Heart left ventricle (tissue), 16 donors: ENCODE results near the gene ERBB2. TPM values are rescaled to one million over a fixed set of nuclear protein-coding genes. Genes with fewer than 3 reads are reported as not detected.

ENCODE experiments used
- ATAC-seq, 4 donors: fragments of 200-7000 bp; cut with Tn5 transposase; one replicate each; pipeline ENCODE4 v1.9.1; 2020 to 2022; ENCODE audit warnings: moderate library complexity in 4 of 4, mild to moderate bottlenecking in 3 of 4, moderate number of reproducible peaks in 1 of 4
- DNase-seq, 5 donors: peaks; one replicate each; pipeline ENCODE4 v3.0.0-alpha.2; 2020
- H3K27ac ChIP-seq, 12 donors: fragments of 200-600 bp; sonication (generic) in 4 of 12; one replicate each; pipeline versions ENCODE4 v1.5.0 to v1.8.0; 2016 to 2022; ENCODE audit warnings: mild to moderate bottlenecking in 2 of 12
- H3K27me3 ChIP-seq, 9 donors: fragments of 200-600 bp; sonication (generic) in 2 of 9; one replicate each; pipeline versions ENCODE4 v1.5.1 to v1.8.0; 2016 to 2022; ENCODE audit warnings: mild to moderate bottlenecking in 3 of 9
- H3K36me3 ChIP-seq, 9 donors: fragments of 200-600 bp; sonication (generic) in 2 of 9; one replicate each; pipeline versions ENCODE4 v1.5.0 to v1.8.0; 2018 to 2022; ENCODE audit warnings: mild to moderate bottlenecking in 2 of 9
- H3K4me1 ChIP-seq, 12 donors: fragments of 200-600 bp; sonication (generic) in 4 of 12; one replicate each; pipeline versions ENCODE4 v1.5.0 to v1.8.0; 2016 to 2022; ENCODE audit warnings: mild to moderate bottlenecking in 3 of 12
- H3K4me3 ChIP-seq, 12 donors: fragments of 200-600 bp; sonication (generic) in 4 of 12; one replicate each; pipeline versions ENCODE4 v1.5.0 to v1.8.0; 2017 to 2022; ENCODE audit warnings: mild to moderate bottlenecking in 9 of 12, moderate library complexity in 4 of 12
- H3K9me3 ChIP-seq, 12 donors: fragments of 200-600 bp; sonication (generic) in 4 of 12; one replicate each; pipeline versions ENCODE4 v1.5.0 to v1.8.0; 2016 to 2022; ENCODE audit warnings: mild to moderate bottlenecking in 1 of 12
- CTCF ChIP-seq, 12 donors: fragments of 200-600 bp; sonication (generic) in 4 of 12; IDR thresholded peaks; one replicate each; pipeline versions ENCODE4 v1.5.0 to v1.8.0; 2018 to 2022; ENCODE audit warnings: antibody characterized with exemption in 12 of 12, mild to moderate bottlenecking in 5 of 12
- POLR2A ChIP-seq, 2 donors: fragments of 450-650 bp; IDR thresholded peaks; one replicate each; pipeline ENCODE4 v1.6.1; 2017; ENCODE audit warnings: antibody characterized with exemption in 2 of 2, mild to moderate bottlenecking in 2 of 2, moderate library complexity in 2 of 2
- WGBS, 4 donors: extraction: QIAGEN DNeasy Blood & Tissue Kit in 2 of 4; methylation state at CpG; one replicate each; pipeline versions ENCODE4 v1.1.5 to v1.1.7; 2013 to 2018; 5-methylcytosine and 5-hydroxymethylcytosine counted together
- intact Hi-C, 10 donors: fragments of 100-400 bp; cut with DNase I; formaldehyde crosslinking; loops; one replicate each; pipeline versions ENCODE4 v1.11.1 to v1.14.2; 2022
- polyA plus RNA-seq, 2 donors: library from polyadenylated mRNA; stranded (reverse); fragments of 200-250 nt; gene quantifications; one replicate each; pipeline ENCODE4 v1.2.3, GENCODE V29; 2013
- total RNA-seq, 9 donors: library from RNA; depleted of rRNA in 2 of 9; stranded (reverse); fragments of >200 nt in 2 of 9; fragmentation: NEBNext Ultra II Directional in 3 of 9; extraction: Animal tissue kit (Norgen Biotek cat#: 25700) in 3 of 9; gene quantifications; one replicate each; pipeline versions ENCODE4 v1.1.0 to v1.2.4, GENCODE V29; 2016 to 2023
- donor health status: ischemic (EF 13 %, LVEDD 7.1; RV severe dilation, severe dysfunction).
- donor health status: healthy with polysubstance abuse.
- donor health status: DM: no; HTN: yes; CAD: no.
- donor health status: DM: no; HTN: no; CAD: no.
- donor health status: ischemic (EF 25% LVEDD 6.9; RV normal size, moderate dysfunction).
- donor health status: ischemic (EF 25% LVEDD 5.7; RV mildly dilated, moderate dysfunction).
- donor health status: healthy.
- donor health status: DM: yes; HTN: yes; CAD: no.
- donor health status: ischemic (EF 35%, LVEDD 5.7; RV mildly dilated, moderate dysfunction).
- donor health status: nonischemic (EF 11% LVEDD 7.7; RV severe dilation, severe dysfunction).
- donor health status: DM: yes; HTN: yes; CAD: no.
- donor health status: PGD.
- donor health status: ischemic (EF 29% LVEDD 5.4; RV normal size, mild dysfunction).
- donor health status: nonischemic (EF 23%, LVEDD 6.1; RV moderate dilation, normal function).

The ERBB2 gene
- total and polyA plus RNA-seq, 11 donors, result 29.7 to 95.1 (median 77.4) TPM

GRCh38 chr17:39754161-39754957, 54.5 kb downstream of the ERBB2 start:
- Histone ChIP-seq H3K9me3 (no peaks in the 10 kb centered on the region), H3K4me3 (peak overlapping the region; percentile 29 to 89 (median 71)), H3K27ac (peak overlapping the region; percentile 75 to 98 (median 93)), H3K27me3 (no peaks in the 10 kb centered on the region), H3K36me3 (no peaks in the 10 kb centered on the region), H3K4me1 (peaks cover 0 to 43% (median 25%) of the 10 kb centered on the region in 12 donors)
- TF ChIP-seq CTCF (IDR thresholded peaks at IDR 0.05) (peak; percentile 84 to 99 (median 96)), POLR2A (IDR thresholded peaks at IDR 0.05) (peak in 1 of 2 donors; percentile 67)
- ATAC-seq (peak; percentile 88 to 95 (median 94)), DNase-seq (peak; percentile 92 to 98 (median 95))
- 0 to 1% (median 0%) methylated on average over 45 to 91 of the region's 91 CpGs for WGBS, 4 donors
- intact Hi-C loops, result loop anchor here (1.0 to 10.0 kb wide), 10 partner anchors 67 to 220 kb away; partner anchors contain the start of genes STARD3 (in 5 of the 10) and PGAP3 (in 1 of the 10)

- intact Hi-C loops, result loop anchor here (1.0 to 10.0 kb wide), 10 partner anchors 68 to 220 kb away; partner anchors contain the start of genes STARD3 (in 5 of the 10) and PGAP3 (in 1 of the 10)
- 32 to 48% (median 38%) methylated on average over 8 to 21 of the region's 21 CpGs for WGBS, 4 donors
- Histone ChIP-seq H3K27ac (peak overlapping the region; percentile 75 to 98 (median 93)), H3K9me3 (no peaks in the 10 kb centered on the region), H3K36me3 (no peaks in the 10 kb centered on the region), H3K4me1 (peaks cover 0 to 43% (median 23%) of the 10 kb centered on the region in 12 donors), H3K27me3 (no peaks in the 10 kb centered on the region), H3K4me3 (peak overlapping the region; percentile 29 to 89 (median 71))
- ATAC-seq, result no peak
- TF ChIP-seq POLR2A (IDR thresholded peaks at IDR 0.05) (no peak), CTCF (IDR thresholded peaks at IDR 0.05) (no peak)
- DNase-seq, result peak in 1 of 5 donors; percentile 31
These were observed 55.2 kb downstream of the ERBB2 start for GRCh38 chr17:39754958-39755553.

GRCh38 chr17:39755554-39756379, 55.9 kb downstream of the ERBB2 start:
- no peak for ATAC-seq
- no peak overlapping the region for H3K4me3 ChIP-seq
- no peak for DNase-seq
- peaks cover 0 to 43% (median 19%) of the 10 kb centered on the region in 12 donors for H3K4me1 ChIP-seq
- H3K36me3 ChIP-seq, result no peaks in the 10 kb centered on the region
- peak overlapping the region in 11 of 12 donors; percentile 30 to 98 (median 94) for H3K27ac ChIP-seq
- intact Hi-C loops, result loop anchor here in 7 of 10 donors (2.0 to 10.0 kb wide), 3 partner anchors 133 to 219 kb away; no protein-coding TSS in a partner anchor
- WGBS, 4 donors, result 62 to 69% (median 65%) methylated on average over 18 of the region's 18 CpGs
- H3K9me3 ChIP-seq, result no peaks in the 10 kb centered on the region
- TF ChIP-seq POLR2A (IDR thresholded peaks at IDR 0.05) (no peak), CTCF (IDR thresholded peaks at IDR 0.05) (no peak)
- H3K27me3 ChIP-seq, result peaks cover 0 to 2% (median 0%) of the 10 kb centered on the region in 9 donors
